Neural cell (in vitro differentiated cells): ENCODE results near the gene POLR1E.

Experiments
- EP300 ChIP-seq: fragments of 450-650 bp; conservative IDR thresholded peaks from 2 replicates; pipeline ENCODE4 v1.6.1; 2014; ENCODE audit warnings: antibody characterized with exemption, mild to moderate bottlenecking, moderate library complexity; ENCODE audit not compliant: poor library complexity, severe bottlenecking
- EZH2 ChIP-seq: fragments of 200-600, 300-800 bp; shearing (Covaris generic), sonication (generic); IDR thresholded peaks from 2 replicates; pipeline ENCODE4 v1.6.1; 2014; ENCODE audit warnings: antibody characterized with exemption, low read length, borderline replicate concordance, mild to moderate bottlenecking; ENCODE audit not compliant: insufficient read depth, poor library complexity, severe bottlenecking
- POLR2AphosphoS5 ChIP-seq: IDR thresholded peaks from 2 replicates; pipeline ENCODE4 v1.6.1; 2012
- RAD21 ChIP-seq: fragments of 450-650 bp; conservative IDR thresholded peaks from 2 replicates; pipeline ENCODE4 v1.6.1; 2014; ENCODE audit warnings: antibody characterized with exemption, mild to moderate bottlenecking, moderate library complexity
- SMC3 ChIP-seq: fragments of 450-650 bp; conservative IDR thresholded peaks from 2 replicates; pipeline ENCODE4 v1.6.1; 2014; ENCODE audit warnings: antibody characterized with exemption, mild to moderate bottlenecking, moderate library complexity; ENCODE audit not compliant: poor library complexity
- TAF1 ChIP-seq: IDR thresholded peaks from 2 replicates; pipeline ENCODE4 v1.6.1; 2012; ENCODE audit warnings: low read depth
- TF ChIP-seq, protein P1 (sequence below): fragments of 450-650 bp; IDR thresholded peaks from 2 replicates; pipeline ENCODE4 v1.5.1; 2014; ENCODE audit warnings: antibody characterized with exemption, mild to moderate bottlenecking, moderate library complexity; ENCODE audit not compliant: poor library complexity, severe bottlenecking

DNA sequence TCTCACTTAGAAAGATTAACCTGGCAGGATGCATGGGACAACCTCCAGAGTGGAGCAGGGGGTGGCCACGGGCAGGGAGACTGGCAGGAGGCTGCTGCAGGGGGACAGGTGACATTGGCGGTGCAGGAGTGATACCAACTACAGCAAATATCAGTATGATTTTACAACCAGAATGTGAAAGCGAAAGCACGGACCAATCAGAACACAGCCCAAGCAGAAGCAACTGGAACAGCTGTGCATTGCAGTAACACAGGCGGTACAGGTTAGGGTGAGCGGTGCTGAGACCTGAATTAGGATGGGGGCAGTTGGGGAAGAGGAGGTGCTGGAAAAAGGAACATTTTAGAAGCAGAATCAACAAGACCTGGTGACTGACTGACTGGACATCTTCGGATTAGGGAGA is 29.3 kb downstream of the POLR1E start:
- TF ChIP-seq, protein P1, sequence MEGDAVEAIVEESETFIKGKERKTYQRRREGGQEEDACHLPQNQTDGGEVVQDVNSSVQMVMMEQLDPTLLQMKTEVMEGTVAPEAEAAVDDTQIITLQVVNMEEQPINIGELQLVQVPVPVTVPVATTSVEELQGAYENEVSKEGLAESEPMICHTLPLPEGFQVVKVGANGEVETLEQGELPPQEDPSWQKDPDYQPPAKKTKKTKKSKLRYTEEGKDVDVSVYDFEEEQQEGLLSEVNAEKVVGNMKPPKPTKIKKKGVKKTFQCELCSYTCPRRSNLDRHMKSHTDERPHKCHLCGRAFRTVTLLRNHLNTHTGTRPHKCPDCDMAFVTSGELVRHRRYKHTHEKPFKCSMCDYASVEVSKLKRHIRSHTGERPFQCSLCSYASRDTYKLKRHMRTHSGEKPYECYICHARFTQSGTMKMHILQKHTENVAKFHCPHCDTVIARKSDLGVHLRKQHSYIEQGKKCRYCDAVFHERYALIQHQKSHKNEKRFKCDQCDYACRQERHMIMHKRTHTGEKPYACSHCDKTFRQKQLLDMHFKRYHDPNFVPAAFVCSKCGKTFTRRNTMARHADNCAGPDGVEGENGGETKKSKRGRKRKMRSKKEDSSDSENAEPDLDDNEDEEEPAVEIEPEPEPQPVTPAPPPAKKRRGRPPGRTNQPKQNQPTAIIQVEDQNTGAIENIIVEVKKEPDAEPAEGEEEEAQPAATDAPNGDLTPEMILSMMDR, result no peak
- no peak for TF ChIP-seq EZH2
- no peak for TF ChIP-seq POLR2AphosphoS5
- no peak for TF ChIP-seq TAF1
- no peak for TF ChIP-seq SMC3
- TF ChIP-seq RAD21, result no peak
- no peak for TF ChIP-seq EP300
